ENCODE results near the gene ESF1.

Gene ESF1

DNA sequence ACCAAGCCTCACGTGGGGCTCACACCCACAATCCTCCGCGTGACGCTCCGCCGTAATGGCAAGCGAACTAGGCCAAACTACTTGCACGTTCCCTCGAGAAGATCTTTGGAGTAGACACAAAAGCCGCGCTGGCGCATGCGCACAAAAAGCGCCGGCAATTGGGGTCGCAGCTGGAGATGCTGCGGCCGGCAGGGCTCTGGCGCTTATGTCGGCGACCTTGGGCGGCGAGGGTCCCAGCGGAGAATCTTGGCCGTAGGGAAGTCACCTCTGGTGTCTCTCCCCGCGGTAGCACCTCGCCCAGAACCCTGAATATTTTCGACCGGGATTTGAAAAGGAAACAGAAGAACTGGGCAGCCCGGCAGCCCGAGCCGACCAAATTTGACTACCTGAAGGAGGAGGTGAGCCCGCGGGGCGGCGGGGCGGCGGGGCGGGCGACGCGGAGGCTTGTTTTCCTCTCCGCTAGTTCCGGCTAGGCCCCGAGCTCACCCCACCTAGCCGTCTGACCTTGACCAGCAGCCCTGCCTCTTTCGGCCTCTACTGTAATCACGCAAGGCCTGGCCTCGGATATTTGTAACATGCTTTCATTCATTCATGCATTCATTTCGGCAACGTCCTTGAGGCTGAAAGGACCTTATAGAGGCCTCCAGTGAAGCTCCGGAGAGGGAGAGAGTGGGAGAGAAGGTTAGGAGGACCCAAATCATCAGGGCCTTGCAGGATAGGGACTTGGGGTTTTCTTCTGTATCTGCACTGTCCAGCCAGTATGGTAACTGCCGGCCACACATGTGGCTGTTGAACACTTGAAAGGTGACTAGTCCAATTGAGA is at the start of gene ESF1, which contains the start of gene NDUFAF5:
Gene ESF1 (minus strand): TSS at position 27 of the 823 bp plus-strand sequence. CDS start 1,779 bp downstream, outside the sequence.
Gene NDUFAF5 (plus strand): TSS at position 136 of the 823 bp plus-strand sequence. CDS start 41 bp downstream, at position 177.
- peak; percentile 95 for DNase-seq

DNA sequence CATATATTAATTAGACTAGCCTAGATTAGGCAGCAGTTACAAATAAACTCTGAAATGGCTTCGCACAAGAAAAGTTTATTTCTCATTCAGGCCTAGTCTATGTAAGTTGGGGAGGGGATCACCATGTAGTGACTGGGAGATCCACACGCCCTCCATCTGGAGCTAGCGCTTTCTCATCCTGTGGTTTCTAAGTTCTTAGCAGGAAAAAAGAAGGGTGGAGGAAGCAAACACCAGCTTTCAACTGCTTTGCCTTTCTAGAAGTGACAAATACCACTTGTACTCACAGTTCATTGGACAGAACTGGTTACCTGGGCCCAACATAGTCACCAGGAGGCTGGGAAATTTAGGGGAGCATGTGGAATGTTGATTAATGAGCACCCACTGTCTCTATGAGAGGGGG is 46.8 kb upstream of the ESF1 start:
- DNase-seq = no peak

DNA sequence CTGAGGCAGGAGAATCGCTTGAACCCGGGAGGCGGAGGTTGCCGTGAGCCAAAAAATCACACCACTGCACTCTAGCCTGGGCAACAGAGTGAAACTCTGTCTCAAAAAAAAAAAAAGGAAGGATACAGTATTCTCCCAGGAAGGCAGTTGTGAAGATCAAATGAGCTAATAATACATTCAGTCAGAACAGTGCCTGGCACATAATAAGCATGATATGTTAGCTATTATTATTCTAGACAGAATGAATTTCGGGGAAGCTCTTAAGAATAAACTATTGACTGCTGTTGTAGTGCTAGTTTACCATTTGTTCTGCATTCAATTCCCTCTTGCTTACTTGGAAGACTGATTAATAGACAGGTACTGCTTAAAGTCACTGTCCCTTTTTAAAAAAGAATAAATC is 40.7 kb upstream of the ESF1 start:
- DNase-seq = no peak

DNA sequence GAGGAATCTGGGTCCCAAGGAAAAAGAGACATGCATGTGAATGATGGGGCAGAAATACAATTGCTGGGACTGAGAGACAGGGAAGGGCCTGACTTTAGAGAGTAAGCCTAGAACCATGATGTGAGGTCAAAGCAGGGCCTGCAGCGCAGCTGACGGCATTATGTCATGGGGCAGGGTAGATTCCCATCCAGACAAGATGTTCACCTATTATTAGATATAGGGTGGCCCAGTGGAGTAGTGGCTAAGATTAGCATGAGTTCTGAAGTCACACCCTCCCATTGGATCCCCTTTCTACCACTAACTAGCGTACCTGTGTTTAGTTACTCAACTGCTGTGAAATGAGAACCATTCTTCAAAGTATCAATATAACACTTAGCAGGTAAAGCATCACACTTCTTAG is 39.7 kb upstream of the ESF1 start:
- DNase-seq = no peak

GRCh38 chr20:13822459-13822858 is 37.7 kb upstream of the ESF1 start:
- DNase-seq = no peak

- DNase-seq = no peak
These were observed 37.2 kb upstream of the ESF1 start for GRCh38 chr20:13821876-13822275.

DNA sequence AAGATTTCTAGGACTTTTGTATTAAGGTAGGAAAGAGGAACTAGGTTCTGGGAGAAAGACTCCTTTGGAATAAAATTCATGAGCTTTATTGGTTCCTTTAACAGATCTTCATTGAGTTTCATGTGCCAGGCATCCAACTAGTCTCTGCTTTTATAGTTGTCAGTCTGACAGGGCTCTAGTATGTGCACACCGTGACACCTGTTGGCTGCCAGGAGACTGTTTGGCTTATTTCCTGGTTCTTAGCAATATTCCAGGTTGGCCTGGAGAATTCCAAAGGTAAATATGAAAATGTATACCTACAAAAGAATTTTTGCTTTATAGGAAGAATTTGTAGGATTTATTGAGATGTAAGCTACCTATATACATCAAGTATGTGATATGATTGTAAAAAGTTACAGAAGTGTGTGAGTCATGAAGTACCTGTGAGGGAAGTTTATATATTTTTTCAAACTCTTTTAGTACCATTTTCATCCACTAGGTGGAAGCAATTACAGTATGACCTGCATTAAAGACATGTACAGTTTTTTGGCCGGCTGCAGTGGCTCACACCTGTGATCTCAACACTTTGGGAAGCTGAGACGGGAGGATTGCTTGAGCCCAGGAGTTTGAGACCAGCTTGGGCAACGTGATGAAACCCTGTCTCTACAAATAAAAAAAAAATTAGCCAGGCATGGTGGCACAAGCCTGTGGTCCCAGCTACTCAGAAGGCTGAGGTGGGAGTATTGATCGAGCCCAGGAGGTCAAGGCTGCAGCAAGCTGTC is 35.3 kb upstream of the ESF1 start:
- peak; percentile 40 for DNase-seq

GRCh38 chr20:13817342-13817741 is 32.6 kb upstream of the ESF1 start:
- no peak for DNase-seq

DNA sequence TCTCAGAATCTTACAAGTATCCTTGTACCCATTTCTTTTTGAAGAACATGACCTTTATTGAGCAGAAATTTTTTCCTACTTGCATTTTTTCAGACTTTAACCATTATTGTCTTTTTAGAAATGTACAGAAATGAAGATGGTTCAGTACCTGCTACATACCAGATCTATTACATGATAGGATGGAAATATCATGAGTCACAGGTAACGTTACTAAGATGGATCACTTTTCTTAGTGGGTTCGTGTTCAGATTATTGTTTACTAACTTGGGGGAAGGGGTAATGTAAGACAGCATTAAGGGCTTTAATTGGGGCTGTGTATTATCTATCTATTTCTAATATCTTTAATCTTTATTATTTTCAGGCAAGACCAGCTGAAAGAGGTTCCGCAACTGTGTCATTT is 32.0 kb upstream of the ESF1 start:
- no peak for DNase-seq

- DNase-seq = no peak
These were observed 30.0 kb upstream of the ESF1 start for GRCh38 chr20:13814672-13815071.

GRCh38 chr20:13813910-13814309 is 29.2 kb upstream of the ESF1 start:
- DNase-seq = no peak

DNA sequence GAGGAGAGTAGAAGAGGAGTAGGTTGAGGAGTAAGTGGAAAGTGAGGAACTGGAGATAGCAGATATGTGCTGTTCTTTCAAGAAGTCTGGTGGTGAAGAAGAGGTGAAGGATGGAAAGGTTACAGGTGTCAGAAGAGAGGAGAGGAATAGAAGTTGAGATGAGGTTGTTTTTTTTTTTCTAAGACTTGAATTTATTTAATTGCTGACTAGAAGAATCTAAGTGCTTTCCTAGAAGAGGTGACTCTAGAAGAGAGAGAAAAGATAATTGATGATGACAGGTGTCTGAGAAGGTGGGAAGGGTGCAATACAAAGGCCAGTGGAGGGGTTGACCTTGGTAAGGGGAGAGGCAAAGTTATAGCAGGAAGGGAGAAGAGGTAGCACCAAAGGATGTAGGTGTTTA is 25.7 kb upstream of the ESF1 start:
- DNase-seq = no peak

GRCh38 chr20:13809855-13810254 is 25.1 kb upstream of the ESF1 start:
- no peak for DNase-seq

DNA sequence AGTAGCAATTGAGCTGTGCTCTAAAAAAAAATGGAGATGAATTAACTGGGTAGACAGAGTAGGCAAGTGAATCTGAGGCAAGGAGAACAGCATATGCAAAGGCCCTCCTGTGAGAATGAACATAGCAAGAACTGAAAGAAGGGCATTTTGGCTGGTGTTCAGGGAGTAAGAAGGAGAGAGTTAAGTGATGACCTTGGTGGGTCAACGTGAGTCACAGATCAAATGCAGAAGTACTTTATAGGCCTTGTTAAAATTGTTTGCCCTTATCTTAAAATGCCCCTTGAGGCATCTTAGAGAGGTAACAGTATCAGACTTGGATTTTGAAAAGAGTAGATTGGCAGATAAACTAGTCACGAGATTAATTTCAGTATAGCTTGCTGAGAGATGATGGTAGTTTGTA is 24.7 kb upstream of the ESF1 start:
- no peak for DNase-seq

- DNase-seq = no peak
These were observed 16.0 kb upstream of the ESF1 start for GRCh38 chr20:13800728-13801134.

GRCh38 chr20:13799974-13800373 is 15.3 kb upstream of the ESF1 start:
- DNase-seq = no peak

GRCh38 chr20:13799040-13799439 is 14.3 kb upstream of the ESF1 start:
- DNase-seq = no peak

- no peak for DNase-seq
These were observed 9.9 kb upstream of the ESF1 start for GRCh38 chr20:13794667-13795066.

DNA sequence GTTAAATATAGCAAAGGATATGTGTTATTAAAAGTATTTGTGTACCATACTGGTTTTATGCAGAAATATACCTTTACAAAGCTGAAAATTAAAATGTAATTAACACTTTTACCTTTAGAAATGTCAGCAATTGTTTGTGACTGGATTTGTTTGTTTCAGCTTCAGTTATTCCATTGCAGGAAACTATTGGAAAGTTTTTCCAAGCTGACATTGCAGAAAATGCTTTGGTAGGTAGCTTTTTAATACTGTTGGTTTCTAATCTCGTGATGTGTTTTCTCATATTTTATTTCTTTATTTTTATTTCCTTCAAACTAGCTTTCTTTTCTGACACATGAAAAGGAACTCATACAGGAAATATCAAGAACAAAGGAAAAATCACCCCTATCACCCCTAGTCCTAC is 8.3 kb upstream of the ESF1 start:
- no peak for DNase-seq

- DNase-seq = no peak
These were observed 7.1 kb upstream of the ESF1 start for GRCh38 chr20:13791540-13792459.

DNA sequence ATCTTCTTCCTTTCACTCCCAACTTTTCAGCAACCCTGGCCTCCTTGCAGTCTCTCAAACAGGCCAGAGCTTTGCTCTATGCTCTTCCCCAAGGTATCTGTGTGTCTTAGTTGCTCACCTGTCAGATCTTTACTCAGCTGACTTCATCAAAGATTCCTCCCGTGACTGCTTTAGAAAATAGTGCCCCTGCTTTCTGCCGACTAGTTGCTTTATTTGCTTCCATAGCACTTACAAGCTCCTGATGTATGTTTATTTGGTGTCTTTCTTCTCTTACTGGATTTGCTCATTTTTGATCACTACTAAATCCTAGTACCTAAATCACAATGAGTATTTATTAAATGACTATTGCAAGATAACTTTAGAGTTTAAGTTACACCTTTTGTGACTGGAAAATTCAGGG is 6.0 kb upstream of the ESF1 start:
- no peak for DNase-seq

GRCh38 chr20:13788167-13788834 is 3.6 kb upstream of the ESF1 start:
- DNase-seq = peak; percentile 25
